Upper lobe of right lung (tissue), 1 donor: Measurements from ENCODE around the gene SORBS2. TPM values are rescaled to one million over a fixed set of nuclear protein-coding genes. Genes with fewer than 3 reads are reported as not detected.

ENCODE experiments used
- ATAC-seq: fragments of 200-7000 bp; cut with Tn5 transposase; one replicate; pipeline ENCODE4 v1.9.1; 2020; ENCODE audit warnings: mild to moderate bottlenecking, moderate library complexity
- DNase-seq: peaks from one replicate; pipeline ENCODE4 v3.0.0-alpha.2; 2020
- H3K27ac ChIP-seq: fragments of 200-600 bp; one replicate; pipeline ENCODE4 v1.8.0; 2022
- H3K27me3 ChIP-seq: fragments of 200-600 bp; one replicate; pipeline ENCODE4 v1.8.0; 2022; ENCODE audit warnings: mild to moderate bottlenecking
- H3K36me3 ChIP-seq: fragments of 200-600 bp; one replicate; pipeline ENCODE4 v1.8.0; 2022
- H3K4me1 ChIP-seq: fragments of 200-600 bp; one replicate; pipeline ENCODE4 v1.8.0; 2022
- H3K4me3 ChIP-seq: fragments of 200-600 bp; one replicate; pipeline ENCODE4 v1.8.0; 2022; ENCODE audit warnings: mild to moderate bottlenecking
- H3K9me3 ChIP-seq: fragments of 200-600 bp; one replicate; pipeline ENCODE4 v1.8.0; 2022
- CTCF ChIP-seq: fragments of 200-600 bp; IDR thresholded peaks from one replicate; pipeline ENCODE4 v1.8.0; 2022; ENCODE audit warnings: antibody characterized with exemption
- intact Hi-C: fragments of 100-400 bp; cut with DNase I; formaldehyde crosslinking; loops from one replicate; pipeline ENCODE4 v1.11.0; 2022
- total RNA-seq: library from RNA; stranded (reverse); fragmentation: NEBNext Ultra II Directional; extraction: Animal tissue kit (Norgen Biotek cat#: 25700); gene quantifications from one replicate; pipeline ENCODE4 v1.2.1, GENCODE V29; 2021
- donor health status: DM: no; HTN: yes; CAD: no; lungs with severe emphysema.

The SORBS2 gene
- total RNA-seq, 1 donor from 2014 or later, result 44.9 TPM

GRCh38 chr4:185744946-185745345 is 67.0 kb downstream of the SORBS2 start:
- DNase-seq (no peak), ATAC-seq (no peak)
- TF ChIP-seq CTCF, result no peak
- no peaks in the 10 kb centered on the region for H3K9me3 ChIP-seq
- no peak overlapping the region for H3K4me3 ChIP-seq
- intact Hi-C loops, result no loop called here
- peaks cover 3% of the 10 kb centered on the region for H3K4me1 ChIP-seq
- H3K27ac ChIP-seq, result no peak overlapping the region
- H3K27me3 ChIP-seq, result no peaks in the 10 kb centered on the region
- H3K36me3 ChIP-seq, result no peaks in the 10 kb centered on the region

DNA sequence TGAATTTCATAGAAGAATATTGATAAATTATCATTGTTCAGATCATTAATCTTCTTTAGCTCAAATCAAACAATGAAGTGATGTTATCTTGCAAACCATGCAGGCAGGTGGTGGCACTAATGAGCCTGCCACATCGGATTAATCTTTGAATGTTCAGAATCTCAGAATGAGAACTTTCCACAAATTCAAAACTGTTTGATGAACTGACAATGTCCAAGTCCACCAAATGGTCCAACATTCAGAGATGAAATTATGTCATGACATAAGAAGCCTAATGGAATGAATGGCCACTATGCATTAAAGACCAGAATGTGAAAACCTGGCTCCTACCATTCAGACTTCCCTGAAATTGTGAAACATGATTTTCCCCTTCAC is 67.5 kb downstream of the SORBS2 start:
- Histone ChIP-seq H3K4me1 (peaks cover 3% of the 10 kb centered on the region), H3K9me3 (no peaks in the 10 kb centered on the region), H3K4me3 (no peak overlapping the region), H3K27ac (no peak overlapping the region), H3K36me3 (no peaks in the 10 kb centered on the region), H3K27me3 (no peaks in the 10 kb centered on the region)
- intact Hi-C loops, result no loop called here
- no peak for TF ChIP-seq CTCF
- DNase-seq (no peak), ATAC-seq (no peak)

DNA sequence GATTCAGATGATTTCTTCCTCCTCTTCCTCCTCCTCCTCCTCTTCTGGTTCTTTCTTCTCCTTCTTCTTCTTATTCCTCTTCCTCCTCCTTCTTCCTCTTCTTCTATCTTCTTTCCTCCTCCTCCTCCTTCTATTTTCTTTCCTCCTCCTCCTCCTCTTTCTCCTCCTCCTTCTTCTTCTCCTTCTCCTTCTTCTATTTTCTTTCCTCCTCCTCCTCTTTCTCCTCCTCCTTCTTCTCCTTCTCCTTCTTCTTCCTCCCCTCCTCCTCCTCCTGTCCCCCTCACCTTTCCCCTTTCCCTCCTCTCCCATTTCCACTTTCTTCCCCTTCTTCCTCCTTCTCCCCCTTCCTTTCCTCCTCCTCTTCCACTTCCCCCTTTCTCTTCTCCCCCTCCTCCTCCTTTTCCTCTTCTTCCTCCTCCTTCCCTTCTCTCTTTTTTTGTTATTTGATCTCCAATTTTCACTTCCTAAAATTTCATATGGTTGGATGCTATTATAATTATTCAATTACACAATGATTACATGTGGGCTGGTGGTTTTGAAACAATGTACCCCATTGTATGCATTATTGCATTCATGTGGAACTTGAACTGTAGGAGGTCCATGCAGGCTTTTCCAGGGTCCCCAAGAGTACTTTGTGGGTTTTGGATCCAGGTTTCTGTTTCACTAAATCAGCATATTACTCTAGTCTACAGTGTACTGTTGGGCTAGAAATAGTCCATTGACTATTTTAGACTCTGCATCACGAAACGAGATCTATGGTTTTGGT is 68.1 kb downstream of the SORBS2 start:
- ATAC-seq (no peak), DNase-seq (no peak)
- intact Hi-C loops, result no loop called here
- H3K27ac ChIP-seq, result no peak overlapping the region
- no peaks in the 10 kb centered on the region for H3K9me3 ChIP-seq
- no peak for TF ChIP-seq CTCF
- no peaks in the 10 kb centered on the region for H3K27me3 ChIP-seq
- H3K4me3 ChIP-seq, result no peak overlapping the region
- H3K36me3 ChIP-seq, result no peaks in the 10 kb centered on the region
- peaks cover 7% of the 10 kb centered on the region for H3K4me1 ChIP-seq

DNA sequence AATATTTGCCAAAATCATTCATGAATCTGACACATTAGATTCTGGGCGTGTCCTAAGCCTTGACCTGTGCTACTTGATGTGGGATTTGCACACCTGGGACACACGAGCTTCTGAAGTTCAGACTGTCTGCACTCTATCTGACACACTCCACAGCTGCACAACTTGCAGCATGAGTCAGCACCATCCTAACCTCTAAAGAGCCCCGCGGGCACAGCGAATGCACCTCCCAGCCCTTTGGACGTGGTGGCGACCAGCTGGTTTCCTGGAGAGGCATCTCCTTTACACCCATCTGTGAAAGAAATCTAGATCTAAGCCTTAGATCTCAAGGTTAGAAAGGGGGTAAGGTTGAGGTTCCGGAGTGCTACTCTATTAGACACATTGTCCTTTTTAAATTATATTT is 69.2 kb downstream of the SORBS2 start:
- Histone ChIP-seq H3K4me1 (peaks cover 13% of the 10 kb centered on the region), H3K27me3 (no peaks in the 10 kb centered on the region), H3K36me3 (no peaks in the 10 kb centered on the region), H3K4me3 (no peak overlapping the region), H3K27ac (no peak overlapping the region), H3K9me3 (no peaks in the 10 kb centered on the region)
- ATAC-seq, result no peak
- TF ChIP-seq CTCF, result no peak
- intact Hi-C loops, result no loop called here
- no peak for DNase-seq

- Histone ChIP-seq H3K4me1 (peaks cover 13% of the 10 kb centered on the region), H3K36me3 (no peaks in the 10 kb centered on the region), H3K27ac (no peak overlapping the region), H3K27me3 (no peaks in the 10 kb centered on the region), H3K9me3 (no peaks in the 10 kb centered on the region), H3K4me3 (no peak overlapping the region)
- intact Hi-C loops, result no loop called here
- DNase-seq (no peak), ATAC-seq (no peak)
- TF ChIP-seq CTCF, result no peak
Observed at GRCh38 chr4:185741795-185742194, 70.2 kb downstream of the SORBS2 start.

- H3K27ac ChIP-seq, result no peak overlapping the region
- H3K36me3 ChIP-seq, result no peaks in the 10 kb centered on the region
- H3K4me3 ChIP-seq, result no peak overlapping the region
- H3K27me3 ChIP-seq, result no peaks in the 10 kb centered on the region
- TF ChIP-seq CTCF, result no peak
- ATAC-seq (no peak), DNase-seq (no peak)
- no peaks in the 10 kb centered on the region for H3K9me3 ChIP-seq
- intact Hi-C loops, result no loop called here
- H3K4me1 ChIP-seq, result peaks cover 13% of the 10 kb centered on the region
Observed at GRCh38 chr4:185740471-185740873, 71.5 kb downstream of the SORBS2 start.
